Vagina (tissue), 2 donors: ENCODE measurements around the gene SIX4. TPM values are rescaled to one million over a fixed set of nuclear protein-coding genes. Genes with fewer than 3 reads are reported as not detected.
"Not testable (repeated sequence)": the region's sequence is repeated elsewhere in the genome, so short reads cannot be mapped to it uniquely, and the experiment has no call there.

Experiments
- DNase-seq, 2 donors: peaks; one replicate each; pipeline ENCODE4 v3.0.0-alpha.2; 2017; ENCODE audit errors: extremely low spot score in 2 of 2
- H3K27ac ChIP-seq: fragments of 200-600 bp; sonication (generic); one replicate; pipeline ENCODE4 v1.5.1; 2019
- H3K27me3 ChIP-seq: fragments of 200-600 bp; sonication (generic); one replicate; pipeline ENCODE4 v1.5.1; 2019
- H3K36me3 ChIP-seq, 2 donors: fragments of 200-600 bp; sonication (generic); one replicate each; pipeline ENCODE4 v1.5.1; 2017 to 2019
- H3K4me1 ChIP-seq: fragments of 200-600 bp; sonication (generic); one replicate; pipeline ENCODE4 v1.5.1; 2019
- H3K4me3 ChIP-seq, 2 donors: fragments of 200-600 bp; sonication (generic); 1 replicate in 1 of 2; 2 replicates in 1 of 2; pipeline ENCODE4 v1.5.1; 2016 to 2019
- H3K9me3 ChIP-seq: fragments of 200-600 bp; sonication (generic); one replicate; pipeline ENCODE4 v1.5.1; 2019
- CTCF ChIP-seq, 3 experiments: fragments of 450-650 bp in 2 of 3; fragments of 200-600 bp in 1 of 3; sonication (generic) in 1 of 3; IDR thresholded peaks; one replicate each; pipeline ENCODE4 v1.5.1; 2017 to 2019; ENCODE audit warnings: antibody characterized with exemption in 3 of 3, mild to moderate bottlenecking in 2 of 3, moderate library complexity in 2 of 3
- POLR2A ChIP-seq, 2 donors: fragments of 450-650 bp; IDR thresholded peaks; one replicate each; pipeline ENCODE4 v1.6.1; 2017; ENCODE audit warnings: antibody characterized with exemption in 2 of 2, mild to moderate bottlenecking in 2 of 2, moderate library complexity in 2 of 2
- POLR2AphosphoS5 ChIP-seq, 2 donors: sonication (generic); formaldehyde crosslinking; IDR thresholded peaks; one replicate each; pipeline ENCODE4 v1.9.0; 2017; ENCODE audit warnings: antibody characterized with exemption in 2 of 2, mild to moderate bottlenecking in 2 of 2, low read depth in 1 of 2; ENCODE audit not compliant: insufficient read depth in 1 of 2
- intact Hi-C: fragments of 100-400 bp; cut with DNase I; formaldehyde crosslinking; loops from one replicate; pipeline ENCODE4 v1.15.1; 2023
- total RNA-seq: library from RNA; depleted of rRNA; stranded (reverse); fragments of >200 nt; gene quantifications from one replicate; pipeline ENCODE4 v1.2.3, GENCODE V29; 2016

Gene SIX4
- total RNA-seq, 1 donor from 2014 or later, result 1.5 TPM

GRCh38 chr14:60734465-60735242, 10.5 kb upstream of the SIX4 start, which contains the start of gene MNAT1:
Gene MNAT1 (plus strand): TSS chr14:60734761. CDS start chr14:60734863, 102 bp downstream.
- Histone ChIP-seq H3K27me3 (no peaks in the 10 kb centered on the region), H3K36me3 (no peaks in the 10 kb centered on the region), H3K4me3 (peak within 1 kb of the TSS; percentile 65 to 81), H3K27ac (peak within 1 kb of the TSS; percentile 71), H3K9me3 (no peaks in the 10 kb centered on the region), H3K4me1 (peaks cover 23% of the 10 kb centered on the region)
- TF ChIP-seq CTCF (IDR thresholded peaks at IDR 0.05), result no peak
- TF ChIP-seq POLR2AphosphoS5 (IDR thresholded peaks at IDR 0.05; ENCODE audit: insufficient read depth in 1 of 2, low read depth in 1 of 2), result peak; percentile 49 to 61
- TF ChIP-seq POLR2A (IDR thresholded peaks at IDR 0.05), result no peak
- intact Hi-C loops, result no loop called here
- no peak for DNase-seq

GRCh38 chr14:60732840-60733483, 8.8 kb upstream of the SIX4 start:
- Histone ChIP-seq H3K9me3 (no peaks in the 10 kb centered on the region), H3K27ac (no peak overlapping the region), H3K4me1 (peaks cover 23% of the 10 kb centered on the region), H3K36me3 (no peaks in the 10 kb centered on the region), H3K4me3 (no peak overlapping the region), H3K27me3 (no peaks in the 10 kb centered on the region)
- TF ChIP-seq POLR2A (IDR thresholded peaks at IDR 0.05), result no peak
- no peak for TF ChIP-seq POLR2AphosphoS5 (IDR thresholded peaks at IDR 0.05; ENCODE audit: insufficient read depth in 1 of 2, low read depth in 1 of 2)
- TF ChIP-seq CTCF (IDR thresholded peaks at IDR 0.05), result no peak
- no peak for DNase-seq
- intact Hi-C loops, result no loop called here

GRCh38 chr14:60731291-60731690, 7.1 kb upstream of the SIX4 start:
- H3K27me3 ChIP-seq, H3K36me3 ChIP-seq, intact Hi-C loops, H3K27ac ChIP-seq, DNase-seq, H3K4me3 ChIP-seq, H3K9me3 ChIP-seq: not testable (repeated sequence)
- peaks cover 13% of the 10 kb centered on the region for H3K4me1 ChIP-seq

GRCh38 chr14:60723116-60723906, 840 bp downstream of the SIX4 start:
- TF ChIP-seq POLR2A (IDR thresholded peaks at IDR 0.05), result no peak
- no peak for TF ChIP-seq CTCF (IDR thresholded peaks at IDR 0.05)
- TF ChIP-seq POLR2AphosphoS5 (IDR thresholded peaks at IDR 0.05; ENCODE audit: insufficient read depth in 1 of 2, low read depth in 1 of 2), result no peak
- DNase-seq, result no peak
- intact Hi-C loops, result loop anchor here (5.0 kb wide), 1 partner anchor 66 kb away; no protein-coding TSS in a partner anchor

GRCh38 chr14:60722357-60723115, 1.6 kb downstream of the SIX4 start:
- DNase-seq, result no peak
- H3K36me3 ChIP-seq, result no peaks in the 10 kb centered on the region
- H3K27ac ChIP-seq, result peak overlapping the region; percentile 56
- H3K4me1 ChIP-seq, result peaks cover 29% of the 10 kb centered on the region
- no peaks in the 10 kb centered on the region for H3K27me3 ChIP-seq
- peak overlapping the region; percentile 60 to 66 for H3K4me3 ChIP-seq
- TF ChIP-seq CTCF (IDR thresholded peaks at IDR 0.05) (no peak), POLR2AphosphoS5 (IDR thresholded peaks at IDR 0.05; ENCODE audit: insufficient read depth in 1 of 2, low read depth in 1 of 2) (no peak), POLR2A (IDR thresholded peaks at IDR 0.05) (no peak)
- no peaks in the 10 kb centered on the region for H3K9me3 ChIP-seq
- intact Hi-C loops, result loop anchor here (5.0 kb wide), 1 partner anchor 65 kb away; no protein-coding TSS in a partner anchor

More at GRCh38 chr14:60723116-60723906, 840 bp downstream of the SIX4 start:
- Histone ChIP-seq H3K27me3 (no peaks in the 10 kb centered on the region), H3K4me3 (peak overlapping the region; percentile 60 to 66), H3K9me3 (no peaks in the 10 kb centered on the region), H3K4me1 (peaks cover 29% of the 10 kb centered on the region), H3K36me3 (no peaks in the 10 kb centered on the region), H3K27ac (peak overlapping the region; percentile 56)
